Loucy (cell line): ENCODE results near the gene PLEKHA4.
"Not testable (repeated sequence)": the region's sequence is repeated elsewhere in the genome, so short reads cannot be mapped to it uniquely, and the experiment has no call there.

Experiments used
- H2AFZ ChIP-seq: fragments of 200-600 bp; sonication (generic); 2 replicates; pipeline ENCODE4 v1.6.0; 2016; ENCODE audit warnings: antibody characterized with exemption, mild to moderate bottlenecking, low read length, moderate library complexity
- H3F3A ChIP-seq: fragments of 200-600 bp; 2 replicates; pipeline ENCODE4 v1.6.0; 2016; ENCODE audit warnings: antibody characterized with exemption, low read depth, mild to moderate bottlenecking
- H3K27me3 ChIP-seq: fragments of 200-600 bp; sonication (generic); 2 replicates; pipeline ENCODE4 v1.6.1; 2014; ENCODE audit warnings: low read length, mild to moderate bottlenecking; ENCODE audit not compliant: insufficient read depth, poor library complexity, severe bottlenecking
- H3K36me3 ChIP-seq: fragments of 200-600 bp; sonication (generic); 2 replicates; pipeline ENCODE4 v1.6.1; 2016; ENCODE audit warnings: low read length; ENCODE audit not compliant: insufficient read depth
- H3K4me1 ChIP-seq: fragments of 200-600 bp; sonication (generic); 2 replicates; pipeline ENCODE4 v1.5.1; 2014; ENCODE audit warnings: low read length, mild to moderate bottlenecking; ENCODE audit not compliant: insufficient read depth, poor library complexity, severe bottlenecking
- H3K4me2 ChIP-seq: fragments of 200-600 bp; sonication (generic); 2 replicates; pipeline ENCODE4 v1.6.0; 2014; ENCODE audit warnings: antibody characterized with exemption, low read length, low read depth, mild to moderate bottlenecking; ENCODE audit not compliant: poor library complexity, severe bottlenecking
- H3K4me3 ChIP-seq: fragments of 200-600 bp; sonication (generic); 2 replicates; pipeline ENCODE4 v1.5.1; 2014; ENCODE audit warnings: low read length, mild to moderate bottlenecking, mixed read lengths; ENCODE audit not compliant: poor library complexity, severe bottlenecking
- H3K79me2 ChIP-seq: fragments of 200-600 bp; sonication (generic); 2 replicates; pipeline ENCODE4 v1.6.1; 2014; ENCODE audit warnings: low read length; ENCODE audit not compliant: insufficient read depth
- H3K9ac ChIP-seq: fragments of 200-600 bp; sonication (generic); 2 replicates; pipeline ENCODE4 v1.6.0; 2014; ENCODE audit warnings: mild to moderate bottlenecking, low read depth, low read length, moderate library complexity; ENCODE audit not compliant: poor library complexity, severe bottlenecking
- H3K9me2 ChIP-seq: fragments of 200-600 bp; sonication (generic); replicated peaks from 2 replicates; pipeline ENCODE4 v1.6.1; 2016; ENCODE audit warnings: low read depth, low read length, mixed read lengths
- H3K9me3 ChIP-seq: fragments of 200-600 bp; sonication (generic); 2 replicates; pipeline ENCODE4 v1.6.1; 2014; ENCODE audit warnings: mild to moderate bottlenecking, antibody characterized with exemption, low read length, low read depth; ENCODE audit not compliant: insufficient read depth
- H4K20me1 ChIP-seq: fragments of 200-600 bp; sonication (generic); 2 replicates; pipeline ENCODE4 v1.6.0; 2014; ENCODE audit warnings: antibody characterized with exemption, low read length, mild to moderate bottlenecking; ENCODE audit not compliant: insufficient read depth, poor library complexity, severe bottlenecking
- CTCF ChIP-seq: fragments of 200-600 bp; sonication (generic); conservative IDR thresholded peaks from 2 replicates; pipeline ENCODE4 v1.5.1; 2014; ENCODE audit warnings: mild to moderate bottlenecking, antibody characterized with exemption, low read length
- EZH2phosphoT487 ChIP-seq: fragments of 200-600 bp; IDR thresholded peaks from 2 replicates; pipeline ENCODE4 v1.6.1; 2018; ENCODE audit warnings: antibody characterized with exemption, mild to moderate bottlenecking, moderate library complexity, borderline replicate concordance

The PLEKHA4 gene

GRCh38 chr19:48872182-48872883 lies 3.9 kb upstream of the PLEKHA4 start, which contains the start of gene PPP1R15A:
Gene PPP1R15A, plus strand, starts transcription at chr19:48872421. Its CDS starts 813 bp downstream, at chr19:48873234.
- no peaks in the 10 kb centered on the region for H3K9me3 ChIP-seq
- H4K20me1 ChIP-seq, result peaks cover 24% of the 10 kb centered on the region
- H3K4me3 ChIP-seq, result peak within 1 kb of the TSS; percentile 95
- H3K79me2 ChIP-seq, result peaks cover 29% of the 10 kb centered on the region; the same call in 1 of the 2 replicates
- peak within 1 kb of the TSS; percentile 97 for H3K9ac ChIP-seq
- TF ChIP-seq EZH2phosphoT487 (no peak), CTCF (no peak)
- H3F3A ChIP-seq, result no peaks in the 10 kb centered on the region
- no peaks in the 10 kb centered on the region for H3K9me2 ChIP-seq
- H3K4me1 ChIP-seq, result peaks cover 32% of the 10 kb centered on the region
- peak within 1 kb of the TSS; percentile 88 for H3K4me2 ChIP-seq
- no peaks in the 10 kb centered on the region for H3K27me3 ChIP-seq
- H3K36me3 ChIP-seq, result no peaks in the 10 kb centered on the region
- peak within 1 kb of the TSS; percentile 90 for H2AFZ ChIP-seq

- Histone ChIP-seq H2AFZ (peak overlapping the region; percentile 90), H3K4me2 (peak overlapping the region; percentile 88), H3K79me2 (peaks cover 29% of the 10 kb centered on the region; the same call in 1 of the 2 replicates), H3K4me3 (peak overlapping the region; percentile 95), H4K20me1 (peaks cover 24% of the 10 kb centered on the region), H3K4me1 (peaks cover 32% of the 10 kb centered on the region), H3K9ac (peak overlapping the region; percentile 97)
- not testable (repeated sequence) for H3K9me2 ChIP-seq, H3K36me3 ChIP-seq, H3F3A ChIP-seq, H3K9me3 ChIP-seq, H3K27me3 ChIP-seq
Observed at GRCh38 chr19:48871471-48872181, 3.2 kb upstream of the PLEKHA4 start.

GRCh38 chr19:48870048-48870447 lies 1.6 kb upstream of the PLEKHA4 start:
- Histone ChIP-seq H3K9me2 (no peaks in the 10 kb centered on the region), H2AFZ (no peak overlapping the region), H3K4me1 (peaks cover 25% of the 10 kb centered on the region), H3F3A (no peaks in the 10 kb centered on the region), H3K36me3 (no peaks in the 10 kb centered on the region), H3K9ac (no peak overlapping the region), H3K4me2 (no peak overlapping the region), H4K20me1 (peaks cover 16% of the 10 kb centered on the region), H3K79me2 (peaks cover 24% of the 10 kb centered on the region; the same call in 1 of the 2 replicates), H3K4me3 (no peak overlapping the region), H3K27me3 (no peaks in the 10 kb centered on the region), H3K9me3 (no peaks in the 10 kb centered on the region)
- TF ChIP-seq EZH2phosphoT487, result no peak
- TF ChIP-seq CTCF, result no peak
